ENCODE data around the gene FBXL16. TPM values are rescaled to one million over a fixed set of nuclear protein-coding genes. Genes with fewer than 3 reads are reported as not detected.

Gene FBXL16
- total and polyA plus RNA-seq, 9 of the 15 experiments (the other 6 are each of a cell fraction or from before 2014, with no cell fraction given), result 0.21 to 8.2 (median 1.7) TPM

DNA sequence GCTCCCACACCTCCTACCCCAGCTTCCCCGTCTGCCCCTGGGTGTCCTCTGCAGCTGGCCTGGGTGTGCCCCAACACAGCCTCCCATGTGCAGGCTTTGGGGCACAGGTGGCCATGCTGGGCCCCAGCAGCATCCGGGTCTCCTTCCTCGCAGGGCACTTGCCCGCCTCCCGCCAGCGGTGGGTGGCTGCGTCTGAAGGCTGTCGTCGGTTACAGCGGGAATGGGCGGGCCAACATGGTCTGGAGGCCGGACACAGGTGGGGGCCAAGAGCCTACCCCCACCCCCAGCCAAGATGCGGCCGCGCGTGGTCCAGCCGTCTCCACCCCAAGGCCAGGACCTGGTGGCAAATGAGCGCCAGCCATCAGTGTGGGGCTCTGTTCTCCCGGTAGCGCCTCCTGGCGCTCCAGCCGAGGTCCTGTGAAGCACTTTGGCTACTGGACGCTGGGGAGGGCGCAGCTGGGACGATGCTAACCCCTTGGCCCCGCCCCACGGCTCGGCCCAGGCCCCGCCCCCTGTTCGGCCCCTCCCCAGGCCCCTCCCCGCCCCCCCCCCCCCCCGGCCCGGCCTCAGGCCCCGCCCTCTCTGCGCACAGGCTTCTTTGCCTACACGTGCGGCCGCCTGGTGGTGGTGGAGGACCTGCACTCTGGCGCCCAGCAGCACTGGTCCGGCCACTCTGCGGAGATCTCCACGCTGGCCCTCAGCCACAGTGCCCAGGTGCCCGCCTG lies 45.0 kb downstream of the FBXL16 start (continued):
- TF ChIP-seq, protein P1, sequence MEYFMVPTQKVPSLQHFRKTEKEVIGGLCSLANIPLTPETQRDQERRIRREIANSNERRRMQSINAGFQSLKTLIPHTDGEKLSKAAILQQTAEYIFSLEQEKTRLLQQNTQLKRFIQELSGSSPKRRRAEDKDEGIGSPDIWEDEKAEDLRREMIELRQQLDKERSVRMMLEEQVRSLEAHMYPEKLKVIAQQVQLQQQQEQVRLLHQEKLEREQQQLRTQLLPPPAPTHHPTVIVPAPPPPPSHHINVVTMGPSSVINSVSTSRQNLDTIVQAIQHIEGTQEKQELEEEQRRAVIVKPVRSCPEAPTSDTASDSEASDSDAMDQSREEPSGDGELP (CRISPR knock-in tag; IDR thresholded peaks at IDR 0.05; ENCODE audit: borderline replicate concordance), result peak; percentile 94
- TF ChIP-seq ESRRA (IDR thresholded peaks at IDR 0.05; ENCODE audit: borderline replicate concordance, low read depth), result peak; percentile 12; the same call in 1 of the 2 replicates
- TF ChIP-seq TGIF2 (CRISPR knock-in tag; IDR thresholded peaks at IDR 0.05), result no peak
- TF ChIP-seq PRPF4 (IDR thresholded peaks at IDR 0.05; ENCODE audit: insufficient read depth, low read depth, low read length, poor library complexity, severe bottlenecking), result no peak
- 0 out of 2 replicates have a peak, but pooled peaks have one; percentile 51 for TF ChIP-seq SAFB (IDR thresholded peaks at IDR 0.05; ENCODE audit: borderline replicate concordance, low read depth, low read length)
- no peak for TF ChIP-seq MEF2D (tag; conservative IDR thresholded peaks at IDR 0.05; ENCODE audit: low read depth)
- TF ChIP-seq KDM5B (IDR thresholded peaks at IDR 0.05; ENCODE audit: insufficient replicate concordance, low read depth, low read length), result no peak
- TF ChIP-seq, protein P2, sequence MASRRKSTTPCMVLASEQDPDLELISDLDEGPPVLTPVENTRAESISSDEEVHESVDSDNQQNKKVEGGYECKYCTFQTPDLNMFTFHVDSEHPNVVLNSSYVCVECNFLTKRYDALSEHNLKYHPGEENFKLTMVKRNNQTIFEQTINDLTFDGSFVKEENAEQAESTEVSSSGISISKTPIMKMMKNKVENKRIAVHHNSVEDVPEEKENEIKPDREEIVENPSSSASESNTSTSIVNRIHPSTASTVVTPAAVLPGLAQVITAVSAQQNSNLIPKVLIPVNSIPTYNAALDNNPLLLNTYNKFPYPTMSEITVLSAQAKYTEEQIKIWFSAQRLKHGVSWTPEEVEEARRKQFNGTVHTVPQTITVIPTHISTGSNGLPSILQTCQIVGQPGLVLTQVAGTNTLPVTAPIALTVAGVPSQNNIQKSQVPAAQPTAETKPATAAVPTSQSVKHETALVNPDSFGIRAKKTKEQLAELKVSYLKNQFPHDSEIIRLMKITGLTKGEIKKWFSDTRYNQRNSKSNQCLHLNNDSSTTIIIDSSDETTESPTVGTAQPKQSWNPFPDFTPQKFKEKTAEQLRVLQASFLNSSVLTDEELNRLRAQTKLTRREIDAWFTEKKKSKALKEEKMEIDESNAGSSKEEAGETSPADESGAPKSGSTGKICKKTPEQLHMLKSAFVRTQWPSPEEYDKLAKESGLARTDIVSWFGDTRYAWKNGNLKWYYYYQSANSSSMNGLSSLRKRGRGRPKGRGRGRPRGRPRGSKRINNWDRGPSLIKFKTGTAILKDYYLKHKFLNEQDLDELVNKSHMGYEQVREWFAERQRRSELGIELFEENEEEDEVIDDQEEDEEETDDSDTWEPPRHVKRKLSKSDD (conservative IDR thresholded peaks at IDR 0.05; ENCODE audit: low read length), result no peak
- no peak for TF ChIP-seq ZNF197 (CRISPR knock-in tag; IDR thresholded peaks at IDR 0.05; ENCODE audit: low read depth)
- TF ChIP-seq HCFC1 (IDR thresholded peaks at IDR 0.05; ENCODE audit: low read depth, low read length), result peak; percentile 49
- TF ChIP-seq MYC (IDR thresholded peaks at IDR 0.05; ENCODE audit: low read depth, low read length), result peak; percentile 44; the same call in 1 of the 2 replicates
- TF ChIP-seq MYC (CRISPR knock-in tag; IDR thresholded peaks at IDR 0.05; ENCODE audit: borderline replicate concordance, low read depth), result no peak
- no peak for TF ChIP-seq GABPA (tag; conservative IDR thresholded peaks at IDR 0.05; ENCODE audit: low read depth)
- no peak for TF ChIP-seq NUFIP1 (IDR thresholded peaks at IDR 0.05; ENCODE audit: partially characterized antibody)
- TF ChIP-seq ZBTB1 (CRISPR knock-in tag; IDR thresholded peaks at IDR 0.05; ENCODE audit: borderline replicate concordance, low read depth), result no peak
- no peak for TF ChIP-seq MAFG (tag; conservative IDR thresholded peaks at IDR 0.05)
- TF ChIP-seq ZNF644 (tag; IDR thresholded peaks at IDR 0.05; ENCODE audit: low read depth), result no peak
- no peak for TF ChIP-seq FOXK1 (CRISPR knock-in tag; IDR thresholded peaks at IDR 0.05; ENCODE audit: borderline replicate concordance)
- peak; percentile 59 for TF ChIP-seq GABPB1 (CRISPR knock-in tag; IDR thresholded peaks at IDR 0.05)
- TF ChIP-seq, protein P3, sequence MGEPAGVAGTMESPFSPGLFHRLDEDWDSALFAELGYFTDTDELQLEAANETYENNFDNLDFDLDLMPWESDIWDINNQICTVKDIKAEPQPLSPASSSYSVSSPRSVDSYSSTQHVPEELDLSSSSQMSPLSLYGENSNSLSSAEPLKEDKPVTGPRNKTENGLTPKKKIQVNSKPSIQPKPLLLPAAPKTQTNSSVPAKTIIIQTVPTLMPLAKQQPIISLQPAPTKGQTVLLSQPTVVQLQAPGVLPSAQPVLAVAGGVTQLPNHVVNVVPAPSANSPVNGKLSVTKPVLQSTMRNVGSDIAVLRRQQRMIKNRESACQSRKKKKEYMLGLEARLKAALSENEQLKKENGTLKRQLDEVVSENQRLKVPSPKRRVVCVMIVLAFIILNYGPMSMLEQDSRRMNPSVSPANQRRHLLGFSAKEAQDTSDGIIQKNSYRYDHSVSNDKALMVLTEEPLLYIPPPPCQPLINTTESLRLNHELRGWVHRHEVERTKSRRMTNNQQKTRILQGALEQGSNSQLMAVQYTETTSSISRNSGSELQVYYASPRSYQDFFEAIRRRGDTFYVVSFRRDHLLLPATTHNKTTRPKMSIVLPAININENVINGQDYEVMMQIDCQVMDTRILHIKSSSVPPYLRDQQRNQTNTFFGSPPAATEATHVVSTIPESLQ (CRISPR knock-in tag; IDR thresholded peaks at IDR 0.05), result no peak
- no peak for TF ChIP-seq ZNF224 (CRISPR knock-in tag; IDR thresholded peaks at IDR 0.05)
- peak; percentile 21; the same call in 1 of the 2 replicates for TF ChIP-seq ZNF263 (CRISPR knock-in tag; IDR thresholded peaks at IDR 0.05; ENCODE audit: borderline replicate concordance)

All from K562 (cell line).